ENCODE results near the gene HAND2. TPM values are rescaled to one million over a fixed set of nuclear protein-coding genes. Genes with fewer than 3 reads are reported as not detected.
A peak's percentile ranks its signal among the peaks of the same experiment; 100 is the strongest.

The HAND2 gene
- total and polyA plus RNA-seq, 12 donors = 0.11 to 56.1 (median 15.7) TPM

DNA sequence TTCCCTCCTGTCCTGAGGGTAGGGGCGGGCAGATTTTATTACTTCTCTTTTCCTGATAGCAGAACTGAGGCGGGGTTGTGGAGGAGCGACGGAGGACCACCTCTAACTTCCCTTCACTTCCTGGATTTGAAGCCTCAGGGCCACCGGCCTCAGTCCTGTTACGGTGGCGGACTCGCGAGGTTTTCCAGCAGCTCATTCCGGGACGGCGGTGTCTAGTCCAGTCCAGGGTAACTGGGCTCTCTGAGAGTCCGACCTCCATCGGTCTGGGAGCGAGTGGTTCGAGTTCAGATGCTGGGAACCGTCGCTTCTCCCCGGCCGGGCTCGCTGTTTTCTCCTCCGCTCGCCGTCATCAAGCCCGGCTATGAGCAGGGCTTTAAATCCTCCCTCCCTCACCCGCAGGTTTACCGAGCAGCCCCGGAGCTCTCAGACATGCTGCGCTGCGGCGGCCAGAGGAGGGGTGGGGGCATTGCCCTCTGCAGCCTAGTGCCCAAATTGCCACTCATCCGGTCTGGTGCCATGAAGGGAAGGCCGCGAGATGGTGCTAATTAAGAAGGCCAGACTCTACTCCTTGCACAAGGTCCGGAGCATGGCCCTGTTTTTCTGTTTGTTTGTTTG lies 23.3 kb downstream of the HAND2 start:
- Histone ChIP-seq H3K9me3 (replicated peaks in 1 of 3) (no peaks in the 10 kb centered on the region), H3K27ac (no peak overlapping the region), H3K36me3 (replicated peaks in 1 of 2) (no peaks in the 10 kb centered on the region), H3K4me1 (replicated peaks in 1 of 2) (no peaks in the 10 kb centered on the region), H3K4me3 (no peak overlapping the region), H3K27me3 (peaks cover 82% of the 10 kb centered on the region)
- 15 to 44% (median 19%) methylated on average over 23 to 35 of the region's 35 CpGs for WGBS, 4 donors
- no peak for DNase-seq
- TF ChIP-seq, protein P1, sequence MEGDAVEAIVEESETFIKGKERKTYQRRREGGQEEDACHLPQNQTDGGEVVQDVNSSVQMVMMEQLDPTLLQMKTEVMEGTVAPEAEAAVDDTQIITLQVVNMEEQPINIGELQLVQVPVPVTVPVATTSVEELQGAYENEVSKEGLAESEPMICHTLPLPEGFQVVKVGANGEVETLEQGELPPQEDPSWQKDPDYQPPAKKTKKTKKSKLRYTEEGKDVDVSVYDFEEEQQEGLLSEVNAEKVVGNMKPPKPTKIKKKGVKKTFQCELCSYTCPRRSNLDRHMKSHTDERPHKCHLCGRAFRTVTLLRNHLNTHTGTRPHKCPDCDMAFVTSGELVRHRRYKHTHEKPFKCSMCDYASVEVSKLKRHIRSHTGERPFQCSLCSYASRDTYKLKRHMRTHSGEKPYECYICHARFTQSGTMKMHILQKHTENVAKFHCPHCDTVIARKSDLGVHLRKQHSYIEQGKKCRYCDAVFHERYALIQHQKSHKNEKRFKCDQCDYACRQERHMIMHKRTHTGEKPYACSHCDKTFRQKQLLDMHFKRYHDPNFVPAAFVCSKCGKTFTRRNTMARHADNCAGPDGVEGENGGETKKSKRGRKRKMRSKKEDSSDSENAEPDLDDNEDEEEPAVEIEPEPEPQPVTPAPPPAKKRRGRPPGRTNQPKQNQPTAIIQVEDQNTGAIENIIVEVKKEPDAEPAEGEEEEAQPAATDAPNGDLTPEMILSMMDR (IDR thresholded peaks at IDR 0.05) = no peak
- TF ChIP-seq POLR2A (IDR thresholded peaks at IDR 0.05) = no peak
- intact Hi-C loops (cut with DNase I) = loop anchor here in 1 of 2 donors (10.0 kb wide), 1 partner anchor 192 kb away; no protein-coding TSS in a partner anchor

DNA sequence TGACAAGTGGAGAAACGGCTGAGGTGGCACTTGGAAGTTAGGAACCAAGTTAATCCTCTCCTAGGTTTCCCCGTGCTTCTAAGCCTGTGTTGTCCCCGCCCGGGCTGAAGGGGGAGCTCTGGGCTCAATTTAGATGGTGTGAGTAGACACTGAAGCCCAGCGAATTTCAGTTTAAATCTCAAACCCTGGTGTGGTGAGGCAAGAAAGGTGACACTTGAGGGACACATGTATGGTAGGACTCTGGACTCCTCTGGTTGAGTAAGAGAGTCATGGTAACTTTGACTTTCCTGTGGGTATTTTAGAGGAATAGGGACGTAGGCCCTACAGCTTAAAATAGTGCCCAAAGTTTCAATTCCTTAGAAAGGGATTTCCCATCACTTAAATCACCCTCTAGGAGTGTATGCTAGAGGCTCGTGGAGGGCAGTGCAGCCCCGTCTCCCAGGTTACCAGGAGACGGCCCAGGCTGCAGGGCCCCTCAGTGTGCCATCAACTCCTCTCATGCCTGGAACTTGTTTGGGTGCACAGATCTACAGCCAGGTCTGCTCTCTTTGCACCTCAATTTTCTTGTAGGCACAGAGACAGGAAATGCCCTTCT lies 24.0 kb downstream of the HAND2 start:
- no peaks in the 10 kb centered on the region for H3K9me3 ChIP-seq (replicated peaks in 1 of 3)
- WGBS, 4 donors = 23 to 30% (median 26%) methylated on average over 9 of the region's 9 CpGs
- H3K4me3 ChIP-seq = no peak overlapping the region
- H3K27me3 ChIP-seq = peaks cover 84% of the 10 kb centered on the region
- peak in 4 of 7 donors; percentile 25 to 80 (median 50) for DNase-seq
- H3K4me1 ChIP-seq (replicated peaks in 1 of 2) = no peaks in the 10 kb centered on the region
- no peak for TF ChIP-seq POLR2A (IDR thresholded peaks at IDR 0.05)
- TF ChIP-seq, protein P1 (IDR thresholded peaks at IDR 0.05) = peak in 5 of 6 experiments; percentile 29 to 55 (median 41)
- intact Hi-C loops (cut with DNase I) = loop anchor here in 1 of 2 donors (10.0 kb wide), 1 partner anchor 191 kb away; no protein-coding TSS in a partner anchor
- H3K27ac ChIP-seq = no peak overlapping the region
- H3K36me3 ChIP-seq (replicated peaks in 1 of 2) = no peaks in the 10 kb centered on the region

DNA sequence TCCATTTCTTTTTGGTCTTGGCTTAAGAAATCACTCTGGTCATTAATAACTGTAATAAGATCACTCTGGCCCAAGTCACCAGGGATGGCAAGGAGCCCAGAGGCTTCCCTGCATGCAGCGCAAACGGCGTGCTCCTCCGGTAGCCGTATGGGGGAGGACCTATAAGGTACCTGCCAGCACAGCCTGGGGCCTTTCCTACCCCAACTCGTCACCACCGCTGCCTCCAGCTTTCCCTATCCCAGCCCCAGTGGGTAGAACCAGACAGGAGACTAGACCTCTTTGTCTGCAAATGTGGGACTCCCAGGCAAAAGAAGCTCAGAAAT lies 25.9 kb downstream of the HAND2 start:
- H3K4me3 ChIP-seq = no peak overlapping the region
- DNase-seq = no peak
- H3K36me3 ChIP-seq (replicated peaks in 1 of 2) = no peaks in the 10 kb centered on the region
- no peaks in the 10 kb centered on the region for H3K9me3 ChIP-seq (replicated peaks in 1 of 3)
- no peak overlapping the region for H3K27ac ChIP-seq
- intact Hi-C loops (cut with DNase I) = loop anchor here in 1 of 2 donors (10.0 kb wide), 1 partner anchor 189 kb away; no protein-coding TSS in a partner anchor
- H3K27me3 ChIP-seq = peaks cover 88% of the 10 kb centered on the region
- TF ChIP-seq POLR2A (IDR thresholded peaks at IDR 0.05) = no peak
- TF ChIP-seq, protein P1 (IDR thresholded peaks at IDR 0.05) = no peak
- no peaks in the 10 kb centered on the region for H3K4me1 ChIP-seq (replicated peaks in 1 of 2)
- 24 to 30% (median 28%) methylated on average over 7 of the region's 7 CpGs for whole genome bisulfite sequencing, 4 donors

DNA sequence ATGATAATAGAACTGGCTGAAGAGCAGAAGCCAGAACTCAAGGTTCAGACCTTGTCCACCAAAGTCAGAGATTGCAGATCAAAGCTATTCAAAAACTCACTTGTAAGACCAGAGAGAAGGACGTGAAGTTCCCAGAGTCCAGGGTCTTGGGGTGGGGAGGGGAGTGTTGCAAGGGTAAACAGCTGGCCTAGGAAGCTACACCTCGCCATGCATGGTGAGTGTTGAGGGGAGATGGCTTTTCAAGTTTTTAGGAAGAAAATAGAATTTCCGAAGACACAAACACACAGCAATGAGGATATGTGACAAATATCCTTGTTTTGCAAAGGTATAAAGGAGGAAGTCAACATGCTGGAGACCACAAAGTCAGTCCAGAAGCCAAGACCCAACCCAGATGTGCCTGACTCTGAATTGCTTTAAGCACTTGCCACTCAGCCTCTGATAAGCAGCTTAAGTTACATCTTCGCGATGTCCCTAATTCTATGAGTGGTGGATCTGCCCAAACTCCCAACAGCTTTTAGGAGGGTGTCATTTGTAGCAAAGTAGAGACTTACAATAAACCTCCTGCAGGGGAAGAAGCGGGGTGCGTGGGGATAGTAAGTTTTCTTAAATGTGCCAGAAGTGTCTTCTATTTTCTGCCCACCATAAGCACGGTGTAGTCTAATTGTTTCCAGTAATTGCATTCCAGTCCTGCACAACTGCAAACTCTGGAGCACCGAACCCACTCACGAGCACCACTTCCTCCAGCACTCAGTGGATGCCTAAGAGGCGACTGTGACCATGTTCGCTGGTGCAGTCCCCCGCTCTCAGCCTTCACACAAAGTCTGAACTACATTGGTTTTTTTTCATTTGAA lies 26.5 kb downstream of the HAND2 start:
- intact Hi-C loops (cut with DNase I) = loop anchor here in 1 of 2 donors (10.0 kb wide), 1 partner anchor 189 kb away; no protein-coding TSS in a partner anchor
- no peaks in the 10 kb centered on the region for H3K36me3 ChIP-seq (replicated peaks in 1 of 2)
- no peak overlapping the region for H3K27ac ChIP-seq
- WGBS, 4 donors = 38 to 60% (median 50%) methylated on average over 13 of the region's 13 CpGs
- H3K9me3 ChIP-seq (replicated peaks in 1 of 3) = no peaks in the 10 kb centered on the region
- H3K4me1 ChIP-seq (replicated peaks in 1 of 2) = no peaks in the 10 kb centered on the region
- no peak for DNase-seq
- peaks cover 82% of the 10 kb centered on the region for H3K27me3 ChIP-seq
- TF ChIP-seq, protein P1 (IDR thresholded peaks at IDR 0.05) = no peak
- no peak for TF ChIP-seq POLR2A (IDR thresholded peaks at IDR 0.05)
- no peak overlapping the region for H3K4me3 ChIP-seq

Data from adrenal gland (tissue), 12 donors.